ENCODE results near the gene TMEM18. TPM values are rescaled to one million over a fixed set of nuclear protein-coding genes. Genes with fewer than 3 reads are reported as not detected.

The TMEM18 gene
- polyA plus RNA-seq (2013, experiment 1 of 2), result 33.2 TPM
- 35.6 TPM for polyA plus RNA-seq (2013, experiment 2 of 2)

GRCh38 chr2:677056-677958, at the start of gene TMEM18:
TSS of gene TMEM18 (minus strand) at chr2:677406. CDS start at chr2:677345, 61 bp downstream.
- H3K27ac ChIP-seq (replicated peaks; ENCODE audit: low read length), result peak within 1 kb of the TSS; percentile 100
- H2BK12ac ChIP-seq (ENCODE audit: low read length), result no peak within 1 kb of the TSS
- peak within 1 kb of the TSS; percentile 55 for H3K4ac ChIP-seq (ENCODE audit: low read length)
- H3K4me2 ChIP-seq (ENCODE audit: insufficient read depth, low read length, poor library complexity, severe bottlenecking), result peak within 1 kb of the TSS; percentile 84
- peak within 1 kb of the TSS; percentile 78 for H2BK15ac ChIP-seq (ENCODE audit: low read length)
- H3K79me1 ChIP-seq (ENCODE audit: low read depth, low read length), result peaks cover 12% of the 10 kb centered on the region
- peak within 1 kb of the TSS; percentile 54 for H2AK5ac ChIP-seq (ENCODE audit: low read depth, low read length)
- peak within 1 kb of the TSS; percentile 99 for H2BK5ac ChIP-seq (ENCODE audit: low read length)
- peak within 1 kb of the TSS; percentile 96 for H4K91ac ChIP-seq (ENCODE audit: low read depth, low read length, poor library complexity)
- peak within 1 kb of the TSS; percentile 100 for H3K18ac ChIP-seq (ENCODE audit: low read length)
- H3K23ac ChIP-seq (ENCODE audit: low read depth, low read length, poor library complexity), result peak within 1 kb of the TSS; percentile 100
- H3K36me3 ChIP-seq (replicated peaks in 1 of 2; ENCODE audit: control insufficient read depth in 2 of 2, insufficient read depth in 2 of 2, low read length in 2 of 2), result peaks cover 2 to 38% of the 10 kb centered on the region in 2 donors
- peak within 1 kb of the TSS; percentile 95 for H2AFZ ChIP-seq (ENCODE audit: low read length)
- no peaks in the 10 kb centered on the region for H3K27me3 ChIP-seq (ENCODE audit: control insufficient read depth in 3 of 3, insufficient read depth in 3 of 3, low read depth in 1 of 3, low read length in 3 of 3)
- peak within 1 kb of the TSS; percentile 100 for H3K9ac ChIP-seq (ENCODE audit: low read depth, low read length, poor library complexity)
- H3K9me3 ChIP-seq (replicated peaks in 1 of 2; ENCODE audit: control insufficient read depth in 2 of 2, insufficient read depth in 1 of 2, low read depth in 1 of 2, low read length in 2 of 2), result peaks cover 0 to 4% of the 10 kb centered on the region in 2 donors
- peak within 1 kb of the TSS; percentile 97 for H3K14ac ChIP-seq (ENCODE audit: low read length)
- peak; percentile 98 for DNase-seq (ENCODE audit: low spot score)
- peak within 1 kb of the TSS; percentile 66 for H2BK120ac ChIP-seq (ENCODE audit: low read depth, low read length)
- WGBS, 2 donors (ENCODE audit: extremely low coverage in 2 of 2, insufficient read length in 2 of 2, insufficient replicate concordance in 1 of 2), result no CpG with 5 or more reads among the region's 68 CpGs
- peak within 1 kb of the TSS; percentile 93 for H4K8ac ChIP-seq (ENCODE audit: low read depth, low read length)
- peaks cover 7 to 15% of the 10 kb centered on the region in 2 donors for H3K4me1 ChIP-seq (ENCODE audit: control insufficient read depth in 2 of 2, insufficient read depth in 1 of 2, low read depth in 1 of 2, low read length in 2 of 2)
- H3K4me3 ChIP-seq (ENCODE audit: low read length in 2 of 2), result peak within 1 kb of the TSS; percentile 94 to 95

GRCh38 chr2:726169-726568, 49.0 kb upstream of the TMEM18 start:
- Histone ChIP-seq H4K91ac (ENCODE audit: low read depth, low read length, poor library complexity) (no peak overlapping the region), H3K4me2 (ENCODE audit: insufficient read depth, low read length, poor library complexity, severe bottlenecking) (no peak overlapping the region), H3K27me3 (ENCODE audit: control insufficient read depth in 3 of 3, insufficient read depth in 3 of 3, low read depth in 1 of 3, low read length in 3 of 3) (peaks cover 0 to 10% (median 0%) of the 10 kb centered on the region in 3 experiments), H2BK15ac (ENCODE audit: low read length) (no peak overlapping the region), H3K23ac (ENCODE audit: low read depth, low read length, poor library complexity) (no peak overlapping the region), H3K14ac (ENCODE audit: low read length) (no peak overlapping the region), H3K4ac (ENCODE audit: low read length) (no peak overlapping the region), H3K18ac (ENCODE audit: low read length) (no peak overlapping the region), H2BK5ac (ENCODE audit: low read length) (no peak overlapping the region), H4K8ac (ENCODE audit: low read depth, low read length) (no peak overlapping the region), H3K27ac (replicated peaks; ENCODE audit: low read length) (no peak overlapping the region), H2BK12ac (ENCODE audit: low read length) (no peak overlapping the region), H3K4me3 (ENCODE audit: low read length in 2 of 2) (no peak overlapping the region), H3K9ac (ENCODE audit: low read depth, low read length, poor library complexity) (no peak overlapping the region), H3K36me3 (replicated peaks in 1 of 2; ENCODE audit: control insufficient read depth in 2 of 2, insufficient read depth in 2 of 2, low read length in 2 of 2) (peaks cover 0 to 4% of the 10 kb centered on the region in 2 donors), H2BK120ac (ENCODE audit: low read depth, low read length) (no peak overlapping the region), H3K9me3 (replicated peaks in 1 of 2; ENCODE audit: control insufficient read depth in 2 of 2, insufficient read depth in 1 of 2, low read depth in 1 of 2, low read length in 2 of 2) (peaks cover 0 to 4% of the 10 kb centered on the region in 2 donors), H2AFZ (ENCODE audit: low read length) (no peak overlapping the region), H2AK5ac (ENCODE audit: low read depth, low read length) (no peak overlapping the region), H3K4me1 (ENCODE audit: control insufficient read depth in 2 of 2, insufficient read depth in 1 of 2, low read depth in 1 of 2, low read length in 2 of 2) (no peaks in the 10 kb centered on the region), H3K79me1 (ENCODE audit: low read depth, low read length) (no peaks in the 10 kb centered on the region)
- DNase-seq (ENCODE audit: low spot score), result no peak
- no CpG with 5 or more reads among the region's 4 CpGs for WGBS, 2 donors (ENCODE audit: extremely low coverage in 2 of 2, insufficient read length in 2 of 2, insufficient replicate concordance in 1 of 2)

GRCh38 chr2:725468-725867, 48.3 kb upstream of the TMEM18 start:
- no peak overlapping the region for H3K9ac ChIP-seq (ENCODE audit: low read depth, low read length, poor library complexity)
- H2BK12ac ChIP-seq (ENCODE audit: low read length), result no peak overlapping the region
- peaks cover 0 to 4% of the 10 kb centered on the region in 2 donors for H3K9me3 ChIP-seq (replicated peaks in 1 of 2; ENCODE audit: control insufficient read depth in 2 of 2, insufficient read depth in 1 of 2, low read depth in 1 of 2, low read length in 2 of 2)
- no peak for DNase-seq (ENCODE audit: low spot score)
- no peak overlapping the region for H3K23ac ChIP-seq (ENCODE audit: low read depth, low read length, poor library complexity)
- WGBS, 2 donors (ENCODE audit: extremely low coverage in 2 of 2, insufficient read length in 2 of 2, insufficient replicate concordance in 1 of 2), result no CpG with 5 or more reads among the region's 4 CpGs
- H2AK5ac ChIP-seq (ENCODE audit: low read depth, low read length), result no peak overlapping the region
- no peak overlapping the region for H3K27ac ChIP-seq (replicated peaks; ENCODE audit: low read length)
- H2AFZ ChIP-seq (ENCODE audit: low read length), result no peak overlapping the region
- no peak overlapping the region for H4K91ac ChIP-seq (ENCODE audit: low read depth, low read length, poor library complexity)
- no peak overlapping the region for H3K4me2 ChIP-seq (ENCODE audit: insufficient read depth, low read length, poor library complexity, severe bottlenecking)
- no peak overlapping the region for H2BK15ac ChIP-seq (ENCODE audit: low read length)
- H2BK120ac ChIP-seq (ENCODE audit: low read depth, low read length), result no peak overlapping the region
- H3K27me3 ChIP-seq (ENCODE audit: control insufficient read depth in 3 of 3, insufficient read depth in 3 of 3, low read depth in 1 of 3, low read length in 3 of 3), result peaks cover 0 to 10% (median 0%) of the 10 kb centered on the region in 3 experiments
- H3K18ac ChIP-seq (ENCODE audit: low read length), result no peak overlapping the region
- no peak overlapping the region for H3K4ac ChIP-seq (ENCODE audit: low read length)
- no peak overlapping the region for H4K8ac ChIP-seq (ENCODE audit: low read depth, low read length)
- no peaks in the 10 kb centered on the region for H3K79me1 ChIP-seq (ENCODE audit: low read depth, low read length)
- H2BK5ac ChIP-seq (ENCODE audit: low read length), result no peak overlapping the region
- no peaks in the 10 kb centered on the region for H3K4me1 ChIP-seq (ENCODE audit: control insufficient read depth in 2 of 2, insufficient read depth in 1 of 2, low read depth in 1 of 2, low read length in 2 of 2)
- no peak overlapping the region for H3K14ac ChIP-seq (ENCODE audit: low read length)
- peaks cover 0 to 4% of the 10 kb centered on the region in 2 donors for H3K36me3 ChIP-seq (replicated peaks in 1 of 2; ENCODE audit: control insufficient read depth in 2 of 2, insufficient read depth in 2 of 2, low read length in 2 of 2)
- H3K4me3 ChIP-seq (ENCODE audit: low read length in 2 of 2), result no peak overlapping the region

GRCh38 chr2:723761-724160, 46.6 kb upstream of the TMEM18 start:
- H2BK12ac ChIP-seq (ENCODE audit: low read length), result no peak overlapping the region
- H3K4ac ChIP-seq (ENCODE audit: low read length), result no peak overlapping the region
- no peak overlapping the region for H2AK5ac ChIP-seq (ENCODE audit: low read depth, low read length)
- H3K27ac ChIP-seq (replicated peaks; ENCODE audit: low read length), result no peak overlapping the region
- no peak overlapping the region for H3K4me3 ChIP-seq (ENCODE audit: low read length in 2 of 2)
- H3K4me1 ChIP-seq (ENCODE audit: control insufficient read depth in 2 of 2, insufficient read depth in 1 of 2, low read depth in 1 of 2, low read length in 2 of 2), result no peaks in the 10 kb centered on the region
- H3K4me2 ChIP-seq (ENCODE audit: insufficient read depth, low read length, poor library complexity, severe bottlenecking), result no peak overlapping the region
- H3K9me3 ChIP-seq (replicated peaks in 1 of 2; ENCODE audit: control insufficient read depth in 2 of 2, insufficient read depth in 1 of 2, low read depth in 1 of 2, low read length in 2 of 2), result peaks cover 0 to 4% of the 10 kb centered on the region in 2 donors
- H3K23ac ChIP-seq (ENCODE audit: low read depth, low read length, poor library complexity), result no peak overlapping the region
- no peaks in the 10 kb centered on the region for H3K79me1 ChIP-seq (ENCODE audit: low read depth, low read length)
- no peak overlapping the region for H2BK5ac ChIP-seq (ENCODE audit: low read length)
- H3K14ac ChIP-seq (ENCODE audit: low read length), result no peak overlapping the region
- H2BK15ac ChIP-seq (ENCODE audit: low read length), result no peak overlapping the region
- H4K91ac ChIP-seq (ENCODE audit: low read depth, low read length, poor library complexity), result no peak overlapping the region
- H2BK120ac ChIP-seq (ENCODE audit: low read depth, low read length), result no peak overlapping the region
- WGBS, 2 donors (ENCODE audit: extremely low coverage in 2 of 2, insufficient read length in 2 of 2, insufficient replicate concordance in 1 of 2), result no CpG with 5 or more reads among the region's 5 CpGs
- DNase-seq (ENCODE audit: low spot score), result no peak
- H3K36me3 ChIP-seq (replicated peaks in 1 of 2; ENCODE audit: control insufficient read depth in 2 of 2, insufficient read depth in 2 of 2, low read length in 2 of 2), result peaks cover 0 to 4% of the 10 kb centered on the region in 2 donors
- peaks cover 0 to 10% (median 0%) of the 10 kb centered on the region in 3 experiments for H3K27me3 ChIP-seq (ENCODE audit: control insufficient read depth in 3 of 3, insufficient read depth in 3 of 3, low read depth in 1 of 3, low read length in 3 of 3)
- no peak overlapping the region for H3K9ac ChIP-seq (ENCODE audit: low read depth, low read length, poor library complexity)
- H3K18ac ChIP-seq (ENCODE audit: low read length), result no peak overlapping the region
- no peak overlapping the region for H4K8ac ChIP-seq (ENCODE audit: low read depth, low read length)
- H2AFZ ChIP-seq (ENCODE audit: low read length), result no peak overlapping the region

Data from neuronal stem cell (in vitro differentiated cells).